H1 (cell line): ENCODE measurements around the gene OSBPL2. TPM values are rescaled to one million over a fixed set of nuclear protein-coding genes. Genes with fewer than 3 reads are reported as not detected.

Experiments used
- CTCF ChIA-PET: fragments of 300-600 bp; sonication (Branson Sonifier 250); formaldehyde crosslinking; loops from one replicate; lab custom pipeline; 2021; ENCODE audit not compliant: partially characterized antibody; lab: Charles Lee
- POLR2A ChIA-PET: fragments of 300-600 bp; sonication (Branson Sonifier 250); formaldehyde crosslinking; loops from one replicate; lab custom pipeline; 2021; ENCODE audit warnings: inconsistent platforms; ENCODE audit not compliant: partially characterized antibody; lab: Charles Lee
- DNase-seq, 2 experiments: peaks; one replicate each; pipeline versions ENCODE4 v3.0.0 to v3.0.0-alpha.2; 2010 to 2022; ENCODE audit warnings: low spot score in 2 of 2, low read depth in 1 of 2, mixed read lengths in 1 of 2
- FAIRE-seq: peaks from 2 replicates; lab custom pipeline; 2011; peaks lifted over from hg19 to GRCh38; lab: Jason Lieb, UNC
- H2AFZ ChIP-seq: 2 replicates; pipeline ENCODE4 v1.8.1; 2012; ENCODE audit warnings: low read length, inconsistent platforms
- H2AK5ac ChIP-seq: 2 replicates; pipeline ENCODE4 v1.6.1; 2013; ENCODE audit warnings: low read depth, low read length
- H2BK120ac ChIP-seq: replicated peaks from 2 replicates; pipeline ENCODE3; 2013; ENCODE audit warnings: low read depth, low read length, inconsistent platforms
- H2BK12ac ChIP-seq: 2 replicates; pipeline ENCODE4 v1.6.1; 2013; ENCODE audit warnings: low read depth, low read length
- H2BK15ac ChIP-seq: 2 replicates; pipeline ENCODE4 v1.6.1; 2013; ENCODE audit warnings: low read length
- H2BK20ac ChIP-seq: 2 replicates; pipeline ENCODE4 v1.6.1; 2013; ENCODE audit warnings: low read length
- H2BK5ac ChIP-seq: 2 replicates; pipeline ENCODE4 v1.6.1; 2013; ENCODE audit warnings: low read depth, low read length
- H3K14ac ChIP-seq: 2 replicates; pipeline ENCODE4 v1.6.1; 2013; ENCODE audit warnings: inconsistent platforms; ENCODE audit not compliant: insufficient read length
- H3K18ac ChIP-seq: 2 replicates; pipeline ENCODE4 v1.6.1; 2013; ENCODE audit warnings: low read length; ENCODE audit errors: extremely low read depth
- H3K23ac ChIP-seq: 2 replicates; pipeline ENCODE4 v1.6.1; 2013; ENCODE audit warnings: inconsistent platforms; ENCODE audit not compliant: insufficient read length
- H3K23me2 ChIP-seq: 2 replicates; pipeline ENCODE4 v1.6.1; 2013; ENCODE audit warnings: low read depth, low read length
- H3K27ac ChIP-seq: 2 replicates; pipeline ENCODE4 v1.6.1; 2011; ENCODE audit warnings: low read depth, low read length, inconsistent platforms
- H3K27me3 ChIP-seq, 4 experiments: replicated peaks in 1 of 4; 1 replicate in 1 of 4; 2 replicates in 3 of 4; pipeline versions ENCODE4 v1.6.1 to v1.8.1; 2011 to 2013; ENCODE audit warnings: low read length in 3 of 4, mild to moderate bottlenecking in 3 of 4, inconsistent platforms in 2 of 4, mixed read lengths in 2 of 4, moderate library complexity in 1 of 4; ENCODE audit not compliant: control insufficient read depth in 3 of 4, insufficient read depth in 3 of 4; ENCODE audit errors: extremely low read depth in 1 of 4
- H3K36me3 ChIP-seq, 4 experiments: 2 replicates each; pipeline versions ENCODE4 v1.6.1 to v1.8.1; 2011 to 2013; ENCODE audit warnings: mild to moderate bottlenecking in 4 of 4, low read length in 3 of 4, moderate library complexity in 2 of 4, control low read depth in 1 of 4, inconsistent platforms in 1 of 4; ENCODE audit not compliant: insufficient read depth in 4 of 4, control insufficient read depth in 2 of 4
- H3K4ac ChIP-seq: replicated peaks from 2 replicates; pipeline ENCODE3; 2013; ENCODE audit warnings: low read length, low read depth, mixed read lengths, inconsistent platforms; ENCODE audit not compliant: insufficient read length
- H3K4me1 ChIP-seq, 4 experiments: replicated peaks in 1 of 4; 1 replicate in 1 of 4; 2 replicates in 3 of 4; pipeline versions ENCODE4 v1.6.1 to v1.8.1; 2011 to 2013; ENCODE audit warnings: low read length in 3 of 4, inconsistent platforms in 2 of 4, mixed read lengths in 1 of 4; ENCODE audit not compliant: insufficient read depth in 4 of 4, control insufficient read depth in 3 of 4
- H3K4me2 ChIP-seq, 2 experiments: 2 replicates each; pipeline versions ENCODE4 v1.6.1 to v1.8.1; 2011 to 2013; ENCODE audit warnings: low read depth in 2 of 2, low read length in 2 of 2, control low read depth in 1 of 2, inconsistent platforms in 1 of 2, mild to moderate bottlenecking in 1 of 2; ENCODE audit not compliant: insufficient read depth in 1 of 2
- H3K4me3 ChIP-seq, 4 experiments: fragments of 200-600, 300-600 bp in 1 of 4; sonication (generic), shearing (Covaris generic), sonication (Bioruptor Twin) in 1 of 4; 2 replicates each; pipeline versions ENCODE4 v1.5.1 to v1.8.1; 2011 to 2016; ENCODE audit warnings: low read length in 4 of 4, low read depth in 3 of 4, control low read depth in 2 of 4, inconsistent platforms in 2 of 4, mild to moderate bottlenecking in 2 of 4, mixed read lengths in 1 of 4, moderate library complexity in 1 of 4; ENCODE audit not compliant: insufficient read depth in 2 of 4; ENCODE audit errors: extremely low read depth in 1 of 4
- H3K56ac ChIP-seq: replicated peaks from 2 replicates; pipeline ENCODE3; 2013; ENCODE audit warnings: low read depth, mild to moderate bottlenecking, mixed read lengths, low read length, inconsistent platforms; ENCODE audit not compliant: insufficient read length
- H3K79me1 ChIP-seq: 2 replicates; pipeline ENCODE4 v1.6.1; 2013; ENCODE audit warnings: low read depth, low read length, control low read depth
- H3K79me2 ChIP-seq, 2 experiments: 2 replicates each; pipeline versions ENCODE4 v1.6.1 to v1.8.1; 2012 to 2013; ENCODE audit warnings: low read length in 2 of 2, mild to moderate bottlenecking in 2 of 2, inconsistent platforms in 1 of 2; ENCODE audit not compliant: insufficient read depth in 2 of 2, control insufficient read depth in 1 of 2
- H3K9ac ChIP-seq, 4 experiments: replicated peaks in 1 of 4; 1 replicate in 1 of 4; 2 replicates in 3 of 4; pipeline versions ENCODE4 v1.6.1 to v1.8.1; 2011 to 2013; ENCODE audit warnings: low read depth in 3 of 4, low read length in 3 of 4, control low read depth in 2 of 4, mild to moderate bottlenecking in 2 of 4, moderate library complexity in 2 of 4, inconsistent platforms in 1 of 4; ENCODE audit errors: extremely low read depth in 1 of 4
- H3K9me3 ChIP-seq, 2 experiments: 2 replicates each; pipeline versions ENCODE4 v1.6.1 to v1.8.1; 2012 to 2013; ENCODE audit warnings: mild to moderate bottlenecking in 2 of 2, moderate library complexity in 2 of 2, control low read depth in 1 of 2, inconsistent platforms in 1 of 2, low read depth in 1 of 2, low read length in 1 of 2, mixed read lengths in 1 of 2; ENCODE audit not compliant: insufficient read depth in 2 of 2
- H4K20me1 ChIP-seq, 2 experiments: replicated peaks in 1 of 2; 2 replicates each; pipeline versions ENCODE3 to v1.8.1; 2011 to 2013; ENCODE audit warnings: inconsistent platforms in 2 of 2, low read length in 2 of 2, mild to moderate bottlenecking in 1 of 2; ENCODE audit not compliant: insufficient read depth in 2 of 2, control insufficient read depth in 1 of 2
- H4K5ac ChIP-seq: 2 replicates; pipeline ENCODE4 v1.6.1; 2013; ENCODE audit warnings: low read length, low read depth, mixed read lengths, inconsistent platforms; ENCODE audit not compliant: insufficient read length
- H4K8ac ChIP-seq: 2 replicates; pipeline ENCODE4 v1.8.0; 2013; ENCODE audit warnings: mild to moderate bottlenecking, moderate library complexity, low read length, inconsistent platforms; ENCODE audit not compliant: insufficient read depth; ENCODE audit errors: extremely low read depth
- H4K91ac ChIP-seq: replicated peaks from 2 replicates; pipeline ENCODE3; 2013; ENCODE audit warnings: low read length, mixed read lengths, inconsistent platforms; ENCODE audit not compliant: insufficient read length
- POLR2AphosphoS5 ChIP-seq: IDR thresholded peaks from 2 replicates; pipeline ENCODE4 v1.6.1; 2011; ENCODE audit warnings: low read depth, low read length
- RNF2 ChIP-seq: fragments of 200-900, 300-1000 bp; sonication (generic); IDR thresholded peaks from 2 replicates; pipeline ENCODE4 v1.7.1; 2016; ENCODE audit warnings: borderline replicate concordance, low read depth, mild to moderate bottlenecking, antibody characterized with exemption, low read length; ENCODE audit not compliant: poor library complexity, severe bottlenecking; ENCODE audit errors: missing control alignments
- WGBS, 2 experiments: shearing (Covaris generic) in 1 of 2; methylation state at CpG; one replicate each; pipeline versions ENCODE4 v1.1.6 to v1.1.7; 2013 to 2015; ENCODE audit warnings: low lambda C conversion rate in 2 of 2, mixed read lengths in 2 of 2, inconsistent platforms in 1 of 2, low coverage in 1 of 2, missing lambda C conversion rate in 1 of 2; ENCODE audit not compliant: insufficient replicate concordance in 2 of 2, insufficient coverage in 1 of 2, insufficient read length in 1 of 2; ENCODE audit errors: extremely low coverage in 1 of 2, missing lambda C conversion rate in 1 of 2; 5-methylcytosine and 5-hydroxymethylcytosine counted together
- polyA plus RNA-seq, 7 experiments: library from polyadenylated mRNA; depleted of rRNA in 3 of 7; stranded (reverse) in 5 of 7; unstranded in 2 of 7; fragments of >200 nt in 5 of 7; fragments of 200-250 nt in 2 of 7; gene quantifications; 1 replicate in 5 of 7; 2 replicates in 1 of 7; 4 replicates in 1 of 7; pipeline versions ENCODE4 v1.2.1 to v1.2.3, GENCODE V29; 2011 to 2013; ENCODE audit warnings: missing spikeins in 2 of 7, mixed read lengths in 2 of 7
- total RNA-seq: library from RNA; stranded (reverse); fragmentation: NEBNext Ultra II Directional; extraction: Animal tissue kit (Norgen Biotek cat#: 25700); gene quantifications from 2 replicates; pipeline ENCODE4 v1.2.1, GENCODE V29; 2021

OSBPL2 gene
- total and polyA plus RNA-seq, 2 of the 8 experiments (the other 6 are each of a cell fraction or from before 2014, with no cell fraction given) = 11.7 to 42.4 TPM

DNA sequence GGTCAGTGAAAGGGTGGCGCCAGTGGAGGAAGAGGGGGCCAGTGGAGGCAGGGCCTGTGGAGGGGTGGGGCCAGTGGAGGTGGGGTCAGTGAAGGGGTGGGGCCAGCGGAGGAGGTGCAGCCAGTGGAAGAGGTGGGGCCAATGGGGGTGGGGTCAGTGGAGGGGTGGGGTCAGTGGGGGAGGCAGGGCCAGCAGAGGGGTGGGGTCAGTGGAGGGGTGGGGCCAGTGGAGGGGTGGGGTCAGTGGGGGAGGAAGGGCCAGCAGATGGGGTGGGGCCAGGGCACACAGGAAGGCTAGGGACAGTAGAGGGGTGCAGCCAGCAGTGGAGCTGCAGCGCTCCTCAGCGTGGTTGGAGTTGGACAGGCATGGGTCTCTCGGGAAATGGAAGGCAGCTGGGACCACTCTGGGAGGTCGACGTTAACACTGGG is 83.2 kb downstream of the OSBPL2 start:
- Histone ChIP-seq H3K27ac (no peak overlapping the region), H2BK15ac (no peak overlapping the region), H2AK5ac (no peak overlapping the region), H3K79me2 (no peaks in the 10 kb centered on the region; a peak in 1 of 4 replicates), H3K9ac (no peak overlapping the region), H4K8ac (no peak overlapping the region), H4K91ac (no peak overlapping the region), H3K18ac (no peak overlapping the region), H3K14ac (no peak overlapping the region), H2AFZ (no peak overlapping the region), H3K36me3 (peaks cover 40 to 83% (median 66%) of the 10 kb centered on the region in 4 experiments), H3K4ac (no peak overlapping the region), H3K9me3 (peaks cover 0 to 32% of the 10 kb centered on the region in 2 experiments; a peak in 2 of 4 replicates), H3K4me1 (no peaks in the 10 kb centered on the region), H3K4me2 (no peak overlapping the region), H3K79me1 (no peaks in the 10 kb centered on the region), H3K23ac (no peak overlapping the region), H2BK20ac (no peak overlapping the region), H3K56ac (no peak overlapping the region), H2BK12ac (no peak overlapping the region), H4K20me1 (peaks cover 0 to 3% of the 10 kb centered on the region in 2 experiments), H3K4me3 (no peak overlapping the region), H2BK5ac (no peak overlapping the region), H4K5ac (no peak overlapping the region), H3K23me2 (no peaks in the 10 kb centered on the region), H3K27me3 (no peaks in the 10 kb centered on the region), H2BK120ac (no peak overlapping the region)
- CTCF ChIA-PET = interaction anchor here (1.0 to 1.2 kb wide), 2 partner anchors 12 to 61 kb away, joined by 3 to 8 read pairs; no protein-coding TSS in a partner anchor
- DNase-seq (no peak), FAIRE-seq (no peak)
- TF ChIP-seq RNF2 (no peak), POLR2AphosphoS5 (0 out of 2 replicates have a peak, but pooled peaks have one; percentile 4)
- no CpG with 5 or more reads among the region's 7 CpGs for WGBS, 2 experiments
- POLR2A ChIA-PET = interaction anchor here (1.0 kb wide), 1 partner anchor 27 kb away, joined by 4 read pairs; no protein-coding TSS in a partner anchor
